Spleen (tissue), 7 donors: ENCODE measurements around the gene KBTBD4.

Experiments used
- CTCF ChIP-seq, 11 experiments: fragments of 200-600 bp in 7 of 11; fragments of 450-650 bp in 4 of 11; sonication (generic) in 4 of 11; IDR thresholded peaks in 8 of 11; conservative IDR thresholded peaks in 3 of 11; 1 replicate in 7 of 11; 2 replicates in 4 of 11; pipeline versions ENCODE4 v1.4.0 to v1.8.0; 2016 to 2021; ENCODE audit warnings: antibody characterized with exemption in 11 of 11, inconsistent platforms in 4 of 11, mild to moderate bottlenecking in 1 of 11
- POLR2A ChIP-seq, 3 donors: fragments of 450-650 bp; IDR thresholded peaks; one replicate each; pipeline ENCODE4 v1.5.1; 2017; ENCODE audit warnings: antibody characterized with exemption in 3 of 3, mild to moderate bottlenecking in 1 of 3
- POLR2AphosphoS5 ChIP-seq, 3 donors: sonication (generic); formaldehyde crosslinking; IDR thresholded peaks; one replicate each; pipeline ENCODE4 v1.5.1; 2017; ENCODE audit warnings: antibody characterized with exemption in 3 of 3
- donor health status: DM: no; HTN: no; CAD: no; lungs with moderate emphysema.
- donor health status: DM: no; HTN: no; CAD: no.
- donor health status: DM: no; HTN: no; CAD: no.

GRCh38 chr11:47572715-47573255, 6.0 kb downstream of the KBTBD4 start:
- TF ChIP-seq CTCF (IDR thresholded peaks at IDR 0.05 in 8 of 11, conservative IDR thresholded peaks at IDR 0.05 in 3 of 11) (no peak), POLR2A (IDR thresholded peaks at IDR 0.05) (no peak), POLR2AphosphoS5 (IDR thresholded peaks at IDR 0.05) (no peak)
